HG03139 (cell line): ENCODE results near the gene KAZALD1.
A peak's percentile ranks its signal among the peaks of the same experiment; 100 is the strongest.

ENCODE experiments used
- ATAC-seq: cut with Tn5 transposase; IDR thresholded peaks from one replicate; pipeline ENCODE4 v1.9.1; 2021; ENCODE audit not compliant: unreplicated experiment

KAZALD1 gene

DNA sequence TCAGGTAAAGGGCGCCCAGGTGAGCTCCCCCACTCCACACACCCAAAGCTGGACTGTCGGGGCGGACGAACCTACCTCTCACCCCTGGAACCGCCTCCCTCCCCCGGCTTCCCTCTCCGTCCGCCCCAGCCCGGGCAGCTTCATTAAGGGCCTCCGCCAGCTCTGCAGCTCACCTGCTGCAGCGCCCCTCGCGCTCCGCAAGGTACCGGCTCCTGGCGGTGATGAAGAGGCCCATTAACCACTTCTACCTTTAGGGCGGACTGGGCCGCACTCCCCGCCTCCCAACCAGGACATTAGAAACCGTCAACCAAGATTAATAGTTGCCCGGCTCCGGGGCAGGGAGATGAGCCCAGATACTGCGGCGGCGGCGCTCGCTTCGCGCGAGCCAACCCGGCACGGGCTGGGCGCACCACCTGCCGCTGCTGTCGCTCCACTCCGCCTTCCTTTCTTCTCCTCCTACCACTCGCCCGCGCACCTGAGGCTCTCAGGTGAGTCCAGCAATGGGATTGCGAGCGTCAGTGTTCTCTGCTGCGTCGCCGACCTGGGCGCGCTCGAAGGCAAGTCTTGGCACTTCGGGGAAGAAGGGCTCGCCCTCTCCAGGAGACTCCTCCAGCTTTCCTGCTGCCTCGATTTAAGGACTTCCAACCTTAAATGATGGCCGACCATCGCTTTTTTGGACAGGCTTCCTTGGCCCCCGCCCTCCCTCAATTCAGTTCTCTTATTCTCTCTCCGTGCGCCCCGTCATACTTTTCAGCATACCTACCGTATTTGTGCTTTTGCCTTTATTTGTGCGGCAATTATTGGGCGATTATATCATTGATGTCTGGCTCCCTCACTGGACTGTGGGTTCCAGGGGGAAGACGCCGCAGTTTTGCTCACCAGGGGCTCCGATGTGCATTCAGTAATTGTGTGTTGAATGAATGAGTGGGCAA, 13.6 kb upstream of the KAZALD1 start:
- ATAC-seq: no peak

DNA sequence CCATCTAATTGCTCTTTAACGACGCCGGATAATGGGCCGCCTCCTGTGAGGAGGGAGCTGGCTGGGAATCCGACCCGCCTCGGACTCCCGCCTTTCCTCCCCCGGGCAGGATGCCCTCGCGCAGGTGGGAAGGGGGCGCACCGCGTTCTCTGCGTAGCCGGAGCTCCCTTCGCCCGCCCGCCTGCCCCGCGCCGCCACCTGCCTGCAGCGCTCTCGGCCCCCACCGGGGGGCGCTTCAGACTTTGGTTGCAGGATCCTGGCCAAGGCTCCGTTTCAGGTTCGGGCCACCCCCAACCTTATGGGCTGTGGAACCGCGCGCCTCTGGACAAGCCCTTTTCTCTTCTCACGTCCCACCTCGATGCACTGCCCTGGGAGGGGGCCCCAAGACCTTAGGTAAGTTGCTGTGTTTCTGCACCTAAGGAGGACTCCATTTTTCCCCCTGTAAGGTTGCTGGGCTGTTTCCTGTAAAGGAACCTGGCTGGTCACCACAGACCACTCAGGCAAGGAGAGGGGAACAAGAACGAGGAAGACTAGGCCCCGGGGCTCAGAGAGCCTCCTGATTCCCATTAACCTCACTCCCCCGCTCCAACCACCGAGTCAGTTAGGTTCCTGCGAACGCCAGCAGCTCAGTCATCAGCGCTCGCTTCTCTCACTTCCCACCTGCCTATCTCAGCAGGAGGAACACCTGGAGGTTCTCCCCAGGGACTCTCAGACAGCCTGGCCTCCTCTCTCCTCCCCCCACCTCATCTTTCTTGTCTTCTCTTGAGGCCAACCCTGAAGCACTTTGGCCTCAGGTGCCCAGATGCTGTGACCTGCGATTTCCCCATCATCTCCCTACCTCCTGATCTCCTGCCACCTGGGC, 11.3 kb upstream of the KAZALD1 start:
- no peak for ATAC-seq

DNA sequence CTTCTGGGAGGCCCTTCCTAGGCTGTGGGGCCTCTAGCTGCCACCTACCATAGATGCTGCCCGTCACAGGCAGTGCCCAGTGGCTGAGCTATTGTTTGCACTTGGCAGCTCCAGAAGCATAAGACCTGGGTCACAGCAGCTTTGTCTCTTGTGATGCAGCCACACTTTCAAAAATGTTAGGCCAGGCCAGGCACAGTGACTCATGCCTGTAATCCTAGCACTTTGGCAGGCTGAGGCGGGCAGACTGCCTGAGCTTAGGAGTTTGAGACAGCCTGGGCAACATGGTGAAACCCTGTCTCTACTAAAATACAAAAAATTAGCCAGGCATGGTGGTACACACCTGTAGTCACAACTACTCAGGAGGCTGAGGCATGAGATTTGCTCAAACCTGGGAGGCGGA, 9.5 kb upstream of the KAZALD1 start:
- no peak for ATAC-seq

DNA sequence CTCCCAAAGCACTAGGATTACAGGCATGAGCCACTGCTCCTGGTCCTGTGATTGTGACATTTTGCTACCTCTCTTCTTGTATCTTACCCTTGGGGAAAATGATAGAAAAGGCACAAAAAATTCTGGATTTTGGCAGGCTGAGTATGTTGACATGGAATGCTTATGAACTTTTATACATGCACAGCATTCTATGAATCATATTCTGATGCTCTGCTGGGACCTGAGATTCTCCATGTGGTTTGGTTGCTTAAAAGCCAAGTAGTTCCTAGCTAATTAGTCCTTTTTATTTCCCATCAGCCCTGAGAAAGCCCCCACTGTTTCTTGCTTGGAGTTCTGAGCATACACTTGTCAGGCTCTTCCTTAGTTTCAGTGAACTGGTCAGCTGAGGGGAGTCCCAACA, 8.3 kb upstream of the KAZALD1 start:
- no peak for ATAC-seq

- ATAC-seq: no peak
Observed at GRCh38 chr10:101054351-101054750, 7.4 kb upstream of the KAZALD1 start.

DNA sequence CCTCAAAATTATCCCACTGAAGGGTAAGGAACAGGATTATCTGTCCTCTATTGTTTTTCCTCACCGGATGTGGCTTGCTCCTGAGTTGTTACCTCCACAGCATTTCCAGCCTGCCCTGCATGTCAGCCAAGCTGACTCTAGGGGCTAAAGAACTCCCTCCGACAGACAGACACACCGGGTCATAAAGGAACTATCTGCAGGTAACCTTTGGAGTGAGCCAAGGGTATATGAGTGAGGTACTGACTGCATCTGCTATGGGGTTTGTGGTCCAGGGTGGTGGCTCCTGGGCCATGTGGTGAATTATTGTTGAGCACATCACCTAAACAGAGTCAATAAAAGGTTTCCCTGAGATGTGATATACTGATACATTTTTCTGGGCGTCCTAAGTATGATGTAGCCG, 6.9 kb upstream of the KAZALD1 start:
- ATAC-seq: no peak

DNA sequence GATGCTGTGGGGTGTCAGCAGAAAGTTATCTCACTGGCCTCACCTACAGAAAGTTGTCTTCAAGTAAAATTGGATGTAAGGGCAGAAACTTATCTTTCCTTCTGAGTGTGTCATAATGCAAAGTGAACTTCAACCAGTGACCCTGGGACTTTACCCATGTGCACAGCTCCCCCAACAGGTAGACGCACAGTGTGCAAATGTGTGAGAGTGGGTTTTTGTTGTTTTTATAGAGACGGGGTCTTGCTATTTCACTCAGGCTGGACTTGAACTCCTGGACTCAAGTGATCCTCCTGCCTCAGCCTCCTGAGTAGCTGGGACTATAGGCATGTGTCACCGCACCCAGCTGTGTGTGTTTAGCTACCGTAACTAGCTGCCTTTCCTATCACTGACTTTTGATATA, 6.4 kb upstream of the KAZALD1 start:
- ATAC-seq: no peak

- no peak for ATAC-seq
Observed at GRCh38 chr10:101056365-101057151, 5.2 kb upstream of the KAZALD1 start.

DNA sequence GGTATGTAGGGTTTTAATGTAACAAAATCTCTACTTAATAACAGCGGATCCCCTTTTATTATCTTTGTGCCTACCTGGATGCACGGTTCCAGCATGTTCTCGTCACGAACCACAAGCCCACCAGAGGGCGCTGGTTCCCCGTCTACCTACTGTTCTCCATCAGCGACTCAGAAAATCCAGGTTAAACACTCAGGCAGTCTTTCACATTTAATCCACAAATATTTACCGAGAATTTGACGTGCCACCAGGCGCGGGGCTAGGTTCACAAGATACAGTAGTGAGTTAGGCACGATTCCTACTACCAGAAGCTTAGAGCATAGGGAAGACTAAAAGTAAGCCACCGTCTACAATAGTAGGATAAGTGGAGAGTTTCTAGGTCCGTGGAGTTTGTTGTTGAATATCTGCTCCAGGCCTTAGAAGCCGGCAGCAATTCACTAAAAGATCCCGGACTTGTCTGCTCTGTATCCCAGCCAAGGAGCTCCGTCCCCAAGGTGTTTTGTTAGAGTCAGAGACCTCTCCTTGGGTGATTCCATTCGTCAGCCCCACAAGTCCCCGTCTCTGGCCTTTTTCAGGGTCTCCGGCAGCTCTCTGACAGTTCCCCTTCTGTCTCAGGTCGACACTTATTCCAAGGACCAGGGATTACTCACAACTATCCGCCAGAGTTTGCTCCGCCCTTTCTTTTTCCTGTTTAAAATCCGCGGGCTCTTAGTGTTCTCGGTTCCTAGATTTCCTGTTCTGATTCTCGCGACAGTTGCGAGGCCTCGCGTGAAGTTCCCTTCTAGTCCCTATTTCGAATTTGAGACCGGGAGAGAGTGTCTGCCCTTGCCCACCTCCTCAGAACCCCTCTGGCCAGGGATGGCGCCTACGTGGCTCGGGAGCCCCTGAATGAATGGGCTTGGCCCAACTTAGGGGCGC, 1.5 kb upstream of the KAZALD1 start:
- peak; percentile 23 for ATAC-seq

GRCh38 chr10:101060951-101061623, 702 bp upstream of the KAZALD1 start:
- ATAC-seq: peak; percentile 55

GRCh38 chr10:101062232-101063049, 652 bp downstream of the KAZALD1 start:
- no peak for ATAC-seq

DNA sequence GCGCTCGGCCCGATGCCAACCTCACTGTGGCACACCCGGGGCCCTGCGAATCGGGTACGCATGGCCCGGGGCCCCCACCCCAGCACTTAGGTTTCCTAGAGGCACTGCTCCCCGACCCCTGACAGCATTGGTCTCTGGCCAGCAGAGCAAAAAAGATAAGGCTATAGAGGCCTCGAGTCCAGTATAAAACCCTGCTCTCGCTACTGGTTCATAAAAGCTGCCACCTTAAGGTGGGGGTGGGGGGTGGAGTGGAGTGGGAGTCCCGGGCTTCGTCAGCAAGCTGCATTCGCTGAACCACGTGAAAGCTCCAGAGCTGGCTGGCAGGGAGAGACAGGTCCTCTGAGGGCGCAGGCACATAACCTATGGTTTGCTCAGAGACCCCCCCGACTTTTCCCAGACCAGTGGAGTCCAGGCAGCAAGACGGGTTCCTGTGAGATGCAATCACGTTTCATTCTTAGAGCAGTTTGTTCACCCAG, 1.3 kb downstream of the KAZALD1 start:
- no peak for ATAC-seq

- no peak for ATAC-seq
Observed at GRCh38 chr10:101063548-101064414, 2.0 kb downstream of the KAZALD1 start.

GRCh38 chr10:101064415-101065030, 2.7 kb downstream of the KAZALD1 start:
- no peak for ATAC-seq

DNA sequence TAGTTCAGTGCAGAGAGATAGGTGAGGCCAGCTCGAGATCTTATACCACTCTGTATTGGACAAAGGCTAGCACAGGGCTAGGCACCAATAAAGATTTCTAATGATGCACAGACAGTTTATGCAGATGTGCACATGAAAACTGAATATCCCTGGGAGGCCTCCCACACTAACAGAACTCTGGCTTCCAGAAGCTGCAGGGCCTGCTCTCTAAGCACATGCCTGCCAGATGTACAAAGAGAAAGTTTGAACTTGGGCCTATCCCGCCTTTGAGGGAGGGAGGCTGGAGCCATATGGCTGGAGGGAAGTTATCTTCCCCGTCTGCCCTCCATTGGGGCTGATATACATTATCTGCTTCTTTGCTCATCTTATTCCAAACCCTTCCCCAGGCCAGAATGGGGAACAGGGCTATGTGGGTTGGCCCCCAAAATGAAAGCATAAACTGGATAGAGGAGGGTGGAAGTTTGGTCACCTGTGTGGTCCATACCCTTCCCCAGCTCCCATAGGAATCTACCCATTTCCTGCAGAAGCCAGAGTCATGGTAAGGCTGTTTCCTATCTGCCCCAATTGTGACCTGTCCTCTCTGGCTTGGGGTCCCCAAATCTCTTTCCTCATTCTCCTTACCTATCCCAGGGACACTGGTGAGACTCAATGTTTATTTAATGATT, 3.8 kb downstream of the KAZALD1 start:
- ATAC-seq: no peak

- ATAC-seq: no peak
Observed at GRCh38 chr10:101066146-101066895, 4.5 kb downstream of the KAZALD1 start.
